Activated effector memory CD4-positive, alpha-beta T cell treated with anti-CD3 and anti-CD28 coated beads, Interleukin-2, amount 50 U/mL, for 16 hours (primary cell): ENCODE results near the gene SLC25A2.
"Not testable (repeated sequence)": the region's sequence is repeated elsewhere in the genome, so short reads cannot be mapped to it uniquely, and the experiment has no call there.

Experiments
- DNase-seq: peaks from one replicate; pipeline ENCODE4 v3.0.0-alpha.2; 2020

Gene SLC25A2

DNA sequence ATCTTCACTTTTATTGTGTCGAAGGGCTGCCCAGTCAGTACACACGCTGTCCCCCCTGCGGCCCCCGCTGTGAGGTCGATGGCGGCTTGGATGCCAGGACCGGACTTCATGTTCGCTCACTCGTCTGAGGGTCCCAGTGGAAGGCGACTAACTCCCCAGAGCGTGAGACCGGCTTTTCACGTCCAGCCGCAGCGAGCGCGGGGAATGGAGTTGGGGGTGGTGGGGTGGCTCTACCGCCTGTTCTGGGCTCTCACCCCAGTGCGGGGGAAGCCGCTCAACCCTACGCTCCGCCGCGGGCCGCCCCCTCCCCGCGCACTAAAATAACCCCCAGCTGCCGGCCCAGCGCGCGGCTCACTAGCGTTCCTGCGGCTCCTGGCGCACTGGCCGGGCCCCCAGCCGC lies at the start of gene SLC25A2:
Gene SLC25A2 (minus strand): TSS at position 294 of the 400 bp plus-strand sequence. CDS start 184 bp downstream, at position 110.
- no peak for DNase-seq

- no peak for DNase-seq
Observed at GRCh38 chr5:141351591-141351990, 47.7 kb upstream of the SLC25A2 start.

DNA sequence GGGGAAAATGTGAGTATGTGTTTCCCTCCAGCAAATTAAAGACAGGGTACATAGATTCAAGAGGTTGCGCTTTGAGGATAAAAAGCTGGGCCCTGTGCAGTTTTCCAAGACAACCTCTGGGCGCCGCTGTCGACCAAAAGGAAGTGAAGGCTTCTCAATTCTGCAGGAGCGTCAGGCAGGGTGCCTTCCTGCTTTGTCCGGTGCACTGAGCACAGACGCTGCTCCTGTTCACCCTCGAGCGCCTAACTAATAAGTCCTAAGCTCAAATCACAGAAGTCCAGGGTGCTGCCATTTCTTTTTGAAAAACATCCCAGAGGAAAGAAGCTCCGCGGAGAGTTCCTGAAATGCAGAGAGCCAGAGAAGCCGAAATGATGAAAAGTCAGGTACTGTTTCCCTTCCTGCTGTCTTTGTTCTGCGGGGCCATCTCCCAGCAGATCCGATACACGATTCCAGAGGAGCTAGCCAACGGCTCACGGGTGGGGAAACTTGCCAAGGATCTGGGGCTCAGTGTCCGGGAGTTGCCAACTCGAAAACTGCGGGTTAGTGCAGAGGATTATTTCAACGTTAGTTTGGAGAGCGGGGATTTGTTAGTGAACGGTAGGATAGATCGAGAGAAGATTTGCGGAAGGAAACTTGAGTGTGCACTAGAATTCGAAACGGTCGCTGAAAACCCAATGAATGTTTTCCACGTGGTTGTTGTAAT lies 46.2 kb upstream of the SLC25A2 start, which contains the start of gene PCDHGB1:
Gene PCDHGB1 (plus strand): TSS at position 183 of the 703 bp plus-strand sequence. CDS start 162 bp downstream, at position 345.
- peak; percentile 72 for DNase-seq

- DNase-seq: not testable (repeated sequence)
Observed at GRCh38 chr5:141346017-141346416, 42.2 kb upstream of the SLC25A2 start.

GRCh38 chr5:141345327-141345726 lies 41.5 kb upstream of the SLC25A2 start:
- no peak for DNase-seq

DNA sequence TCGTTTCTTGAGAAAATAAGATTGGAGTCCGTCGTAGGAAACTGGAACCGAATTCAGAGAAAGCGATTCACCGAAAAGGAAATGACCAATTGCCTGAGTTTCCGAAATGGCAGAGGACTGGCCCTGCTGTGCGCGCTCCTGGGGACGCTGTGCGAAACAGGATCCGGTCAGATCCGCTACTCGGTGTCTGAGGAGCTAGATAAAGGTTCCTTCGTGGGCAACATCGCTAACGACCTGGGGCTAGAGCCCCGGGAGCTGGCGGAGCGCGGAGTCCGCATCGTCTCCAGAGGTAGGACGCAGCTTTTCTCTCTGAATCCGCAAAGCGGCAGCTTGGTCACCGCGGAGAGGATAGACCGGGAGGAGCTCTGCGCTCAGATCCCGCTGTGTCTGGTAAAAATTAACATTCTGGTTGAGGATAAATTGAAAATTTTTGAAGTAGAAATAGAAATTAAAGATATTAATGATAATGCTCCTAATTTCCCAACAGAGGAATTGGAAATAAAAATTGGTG lies 40.2 kb upstream of the SLC25A2 start:
- DNase-seq: no peak

DNA sequence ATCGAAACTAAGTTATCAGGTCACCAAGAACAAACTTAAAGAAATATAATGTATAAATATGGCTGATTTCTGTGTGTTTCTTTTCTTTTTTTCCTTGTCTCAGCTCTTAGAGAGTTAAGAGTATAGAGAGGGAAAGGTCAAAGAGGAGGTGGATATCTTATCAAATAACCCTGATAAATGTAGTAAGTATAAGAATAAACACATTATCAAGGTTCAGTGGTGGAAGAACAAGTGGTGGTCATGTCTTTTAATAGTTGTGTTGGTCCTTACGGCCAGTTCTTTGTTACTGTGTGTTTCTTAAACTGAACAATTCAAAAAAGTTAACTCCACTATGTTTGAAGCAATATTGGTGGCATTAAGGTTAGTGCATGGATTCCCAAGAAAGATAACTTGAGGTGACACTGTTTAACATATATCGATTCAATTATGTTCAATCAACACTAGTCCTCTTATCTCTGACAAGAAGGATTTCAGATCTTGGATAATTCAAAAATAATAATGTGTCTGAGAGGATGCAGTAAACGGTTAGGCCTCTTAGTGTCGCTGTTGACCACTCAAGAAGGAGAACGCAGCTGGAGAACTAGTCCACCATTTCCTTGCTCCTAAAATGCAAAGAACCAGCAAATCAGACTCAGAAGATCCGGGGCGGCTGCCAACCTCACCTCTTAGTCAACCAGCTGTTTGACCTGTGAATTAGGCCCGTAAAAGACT lies 39.5 kb upstream of the SLC25A2 start, which contains the start of gene PCDHGA3:
Gene PCDHGA3 (plus strand): TSS at position 588 of the 711 bp plus-strand sequence. CDS start 205 bp downstream, outside the sequence.
- no peak for DNase-seq

DNA sequence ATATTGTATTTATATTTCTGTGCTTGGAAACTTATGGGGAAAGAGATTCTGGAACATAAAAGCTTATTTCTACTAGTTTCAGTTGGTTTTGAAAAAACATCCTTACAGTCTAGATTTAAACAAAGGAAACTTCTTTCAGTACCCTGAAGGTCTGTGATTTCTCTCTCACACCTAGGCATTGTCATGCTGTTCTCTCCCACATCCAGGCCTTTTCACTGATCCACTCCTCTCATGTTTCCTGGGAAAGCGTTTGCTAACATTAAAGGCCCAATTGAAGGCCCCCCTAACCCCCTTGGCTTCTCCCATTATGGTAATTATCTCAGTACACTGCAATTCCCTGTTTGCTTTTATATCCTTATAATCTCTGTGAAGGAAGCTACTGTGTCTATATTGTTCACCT lies 38.9 kb upstream of the SLC25A2 start:
- DNase-seq: no peak

DNA sequence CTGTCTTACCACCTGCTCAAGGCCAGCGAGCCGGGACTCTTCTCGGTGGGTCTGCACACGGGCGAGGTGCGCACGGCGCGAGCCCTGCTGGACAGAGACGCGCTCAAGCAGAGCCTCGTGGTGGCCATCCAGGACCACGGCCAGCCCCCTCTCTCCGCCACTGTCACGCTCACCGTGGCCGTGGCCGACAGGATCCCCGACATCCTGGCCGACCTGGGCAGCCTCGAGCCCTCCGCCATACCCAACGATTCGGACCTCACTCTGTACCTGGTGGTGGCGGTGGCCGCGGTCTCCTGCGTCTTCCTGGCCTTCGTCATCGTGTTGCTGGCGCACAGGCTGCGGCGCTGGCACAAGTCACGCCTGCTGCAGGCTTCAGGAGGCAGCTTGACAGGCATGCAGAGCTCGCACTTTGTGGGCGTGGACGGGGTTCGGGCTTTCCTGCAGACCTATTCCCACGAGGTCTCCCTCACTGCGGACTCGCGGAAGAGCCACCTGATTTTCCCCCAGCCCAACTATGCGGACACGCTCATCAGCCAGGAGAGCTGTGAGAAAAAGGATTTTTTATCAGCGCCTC lies 37.0 kb upstream of the SLC25A2 start:
- DNase-seq: not testable (repeated sequence)

- DNase-seq: no peak
Observed at GRCh38 chr5:141338538-141339306, 34.9 kb upstream of the SLC25A2 start, which contains the start of gene PCDHGA2. Gene PCDHGA2, plus strand, starts transcription at chr5:141338760.

DNA sequence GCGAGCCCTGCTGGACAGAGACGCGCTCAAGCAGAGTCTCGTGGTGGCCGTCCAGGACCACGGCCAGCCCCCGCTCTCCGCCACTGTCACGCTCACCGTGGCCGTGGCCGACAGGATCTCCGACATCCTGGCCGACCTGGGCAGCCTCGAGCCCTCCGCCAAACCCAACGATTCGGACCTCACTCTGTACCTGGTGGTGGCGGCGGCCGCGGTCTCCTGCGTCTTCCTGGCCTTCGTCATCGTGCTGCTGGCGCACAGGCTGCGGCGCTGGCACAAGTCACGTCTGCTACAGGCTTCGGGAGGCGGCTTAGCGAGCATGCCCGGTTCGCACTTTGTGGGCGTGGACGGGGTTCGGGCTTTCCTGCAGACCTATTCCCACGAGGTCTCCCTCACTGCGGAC lies 28.7 kb upstream of the SLC25A2 start:
- DNase-seq: not testable (repeated sequence)

DNA sequence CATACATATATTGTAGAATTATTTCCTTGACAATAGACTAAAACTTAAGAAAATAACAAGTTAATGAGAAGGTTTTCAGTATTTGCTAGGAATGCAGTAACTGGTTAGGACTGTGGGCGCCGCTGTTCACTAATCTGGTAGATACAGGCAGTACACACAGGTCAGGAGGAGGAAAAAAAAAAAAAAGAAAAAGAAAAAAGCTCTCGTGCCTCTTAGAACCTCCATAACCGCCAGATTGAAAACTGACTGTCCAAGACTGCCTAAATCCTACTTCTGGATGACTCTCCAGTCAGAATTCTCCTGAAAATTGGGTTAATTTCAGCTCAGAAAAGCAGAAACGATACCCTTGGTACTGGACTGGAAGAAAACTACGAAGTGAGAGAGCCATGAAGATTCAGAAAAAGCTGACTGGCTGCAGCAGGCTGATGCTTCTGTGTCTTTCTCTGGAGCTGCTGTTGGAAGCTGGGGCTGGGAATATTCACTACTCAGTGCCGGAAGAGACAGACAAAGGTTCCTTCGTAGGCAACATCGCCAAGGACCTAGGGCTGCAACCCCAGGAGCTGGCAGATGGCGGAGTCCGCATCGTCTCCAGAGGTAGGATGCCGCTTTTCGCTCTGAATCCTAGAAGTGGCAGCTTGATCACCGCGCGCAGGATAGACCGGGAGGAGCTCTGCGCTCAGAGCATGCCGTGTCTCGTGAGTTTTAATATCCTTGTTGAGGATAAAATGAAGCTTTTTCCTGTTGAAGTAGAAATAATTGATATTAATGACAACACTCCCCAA lies 26.6 kb upstream of the SLC25A2 start, which contains the start of gene PCDHGA1:
Gene PCDHGA1 (plus strand): TSS at position 216 of the 782 bp plus-strand sequence.
- peak; percentile 70 for DNase-seq

DNA sequence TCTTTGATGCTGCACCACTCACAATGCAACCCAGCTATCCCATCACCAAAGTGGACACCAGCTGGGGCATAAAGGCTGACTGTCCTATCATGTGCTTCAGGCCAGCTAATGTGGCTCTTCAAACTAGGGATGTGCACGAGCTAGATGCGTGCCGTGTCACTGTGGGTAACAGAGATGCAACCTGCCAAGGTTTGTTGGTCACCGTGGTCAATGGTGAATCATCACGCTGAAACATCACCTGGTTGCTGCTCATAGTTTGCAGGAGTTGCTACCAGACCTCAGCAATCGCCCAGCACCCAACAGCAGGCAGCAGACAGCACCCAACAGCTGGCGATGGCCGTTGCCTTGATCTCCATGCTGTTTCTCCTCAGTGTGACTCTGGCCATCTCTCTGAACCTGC lies 24.4 kb upstream of the SLC25A2 start:
- no peak for DNase-seq

DNA sequence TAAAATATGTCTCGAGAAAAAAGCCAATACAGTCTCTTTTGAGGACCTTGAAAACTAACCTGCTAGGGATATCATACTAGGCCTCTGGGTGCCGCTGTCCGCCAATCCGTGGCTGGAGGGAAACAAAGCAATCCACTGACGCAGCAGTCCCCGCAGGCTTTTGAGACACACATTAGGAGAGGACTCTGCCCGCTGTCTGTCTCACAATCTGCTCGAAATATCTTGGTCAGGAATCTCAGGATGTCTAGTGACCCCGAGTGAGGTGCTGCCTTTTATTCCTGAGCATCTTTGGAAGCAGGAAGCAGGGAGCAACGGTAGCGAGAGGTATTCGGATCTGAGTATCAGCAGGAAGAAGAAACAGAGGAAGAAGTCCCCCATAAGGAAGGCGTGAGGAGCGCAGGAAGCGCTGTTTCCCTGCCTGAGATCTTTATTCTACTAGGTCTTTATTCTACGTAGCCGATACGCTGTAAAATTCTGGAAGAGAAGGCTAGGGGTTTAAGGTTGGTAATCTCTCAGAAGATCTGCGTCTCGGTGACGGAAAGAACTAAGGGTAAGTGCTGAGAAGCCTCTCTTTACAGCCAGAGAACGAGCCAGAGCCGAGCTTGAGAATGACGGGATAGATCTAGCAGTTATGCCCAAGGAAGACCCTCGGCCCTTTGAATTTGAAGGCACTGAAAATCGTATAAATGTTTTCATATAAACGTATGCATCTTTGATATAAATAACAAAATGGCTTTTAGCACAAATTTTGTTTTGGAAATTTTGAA lies 22.4 kb upstream of the SLC25A2 start:
- peak; percentile 90 for DNase-seq

DNA sequence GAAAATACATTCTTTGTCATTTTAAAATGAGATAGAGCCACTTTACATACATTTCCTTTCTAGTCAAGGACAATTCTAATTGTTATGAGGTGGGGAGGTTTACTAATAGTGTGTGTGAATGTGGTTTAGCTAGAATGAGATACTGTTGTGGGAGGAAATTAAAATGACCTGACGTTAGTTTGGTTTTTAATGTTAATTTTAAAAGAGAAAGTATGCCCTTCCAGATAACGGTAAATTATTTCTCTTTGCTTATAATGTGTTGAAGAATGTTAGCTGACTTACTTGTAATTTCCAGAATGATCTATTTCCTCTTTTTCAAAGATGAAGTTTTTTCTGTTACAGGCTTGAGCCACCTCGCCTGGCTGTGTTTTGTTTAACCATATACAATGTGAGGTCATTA lies 18.4 kb upstream of the SLC25A2 start:
- DNase-seq: no peak

DNA sequence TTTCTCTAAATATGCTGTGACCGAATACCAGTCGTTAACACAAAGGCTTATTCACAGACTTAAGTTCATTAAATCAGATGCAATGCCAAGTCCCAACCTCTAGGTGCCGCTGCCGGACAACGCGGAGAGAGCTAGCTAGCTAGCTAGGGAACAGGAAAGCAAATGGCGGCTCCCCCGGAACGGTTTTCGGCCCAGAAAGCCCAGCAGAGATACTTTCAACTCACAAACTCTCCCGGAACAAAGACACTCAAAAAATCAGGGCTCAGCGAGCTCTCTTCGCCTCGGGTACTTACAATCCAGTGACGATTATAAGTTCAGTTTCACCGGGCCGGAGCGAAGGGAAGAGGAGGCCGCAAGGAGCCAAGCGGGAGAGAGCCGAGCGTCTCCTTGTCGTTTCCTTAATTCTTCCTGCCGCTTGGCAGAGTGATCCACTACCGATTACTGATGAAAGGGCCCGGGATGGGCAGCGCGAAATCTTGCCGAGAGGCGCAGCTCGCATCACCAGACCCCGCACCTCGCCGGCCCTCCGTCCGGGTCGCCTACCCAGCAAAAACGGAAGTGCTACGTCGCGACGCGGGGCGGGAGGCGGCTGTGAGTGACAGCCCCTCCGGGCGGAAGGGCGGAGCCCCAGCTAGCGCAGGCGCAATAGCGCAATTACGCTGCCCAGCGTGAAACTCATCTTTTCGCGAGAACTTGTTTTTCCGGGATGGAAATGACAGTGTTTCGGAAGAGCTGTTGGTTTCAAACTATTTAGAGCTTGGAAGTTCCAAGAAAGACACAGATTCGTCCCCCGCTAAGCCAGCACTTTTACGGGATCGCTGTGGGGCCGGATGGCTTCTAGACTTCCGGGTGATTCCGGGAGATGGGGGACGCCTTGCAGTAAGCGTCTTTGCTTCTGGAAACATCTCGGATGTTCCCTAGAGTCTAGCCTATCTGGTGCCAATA lies 16.6 kb upstream of the SLC25A2 start, which contains the start of gene TAF7:
Gene TAF7 (minus strand): TSS at position 560 of the 945 bp plus-strand sequence. CDS start 740 bp downstream, outside the sequence.
- peak; percentile 97 for DNase-seq

DNA sequence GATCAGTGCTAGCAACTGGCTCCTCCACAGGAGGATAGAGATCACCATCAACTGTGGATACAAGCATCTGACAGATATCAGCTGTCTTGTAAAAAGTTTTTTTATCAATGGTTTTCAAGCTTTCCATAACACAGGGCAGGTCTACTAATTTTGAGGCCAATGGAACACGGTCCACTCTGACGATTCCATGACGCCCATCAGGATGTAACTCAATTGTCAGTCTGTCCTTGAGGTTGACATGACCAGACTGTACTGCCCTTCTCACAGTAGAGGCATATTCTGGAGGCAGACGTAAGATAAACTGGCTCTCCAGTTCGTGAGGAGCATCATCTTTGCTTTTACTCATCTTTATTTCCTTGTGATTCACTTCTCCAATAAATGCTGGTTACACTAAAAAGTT lies 15.8 kb upstream of the SLC25A2 start:
- no peak for DNase-seq

GRCh38 chr5:141319202-141319601 lies 15.4 kb upstream of the SLC25A2 start:
- DNase-seq: no peak

DNA sequence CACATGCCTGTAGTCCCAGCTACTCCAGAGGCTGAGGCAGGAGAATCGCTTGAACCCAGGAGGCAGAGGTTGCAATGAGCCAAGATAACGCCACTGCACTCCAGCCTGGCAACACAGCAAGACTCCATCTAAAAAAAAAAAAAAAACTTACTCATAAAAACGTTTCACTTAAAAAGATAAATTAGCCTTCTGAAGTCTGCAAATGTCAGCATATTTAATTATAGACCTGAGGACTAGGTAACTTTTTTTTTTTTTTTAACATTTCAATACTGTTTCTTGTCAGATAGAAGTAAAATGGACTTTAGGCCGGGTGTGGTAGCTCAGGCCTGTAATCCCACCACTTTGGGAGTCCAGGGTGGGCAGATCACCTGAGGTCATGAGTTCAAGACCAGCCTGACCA lies 13.1 kb upstream of the SLC25A2 start:
- DNase-seq: not testable (repeated sequence)
